Measurements from ENCODE around the gene CNN1.
"Not testable (repeated sequence)": the region's sequence is repeated elsewhere in the genome, so short reads cannot be mapped to it uniquely, and the experiment has no call there.

The CNN1 gene

GRCh38 chr19:11566164-11566563, 27.5 kb downstream of the CNN1 start:
- no peak for DNase-seq

GRCh38 chr19:11570039-11570462, 31.4 kb downstream of the CNN1 start:
- DNase-seq = no peak

DNA sequence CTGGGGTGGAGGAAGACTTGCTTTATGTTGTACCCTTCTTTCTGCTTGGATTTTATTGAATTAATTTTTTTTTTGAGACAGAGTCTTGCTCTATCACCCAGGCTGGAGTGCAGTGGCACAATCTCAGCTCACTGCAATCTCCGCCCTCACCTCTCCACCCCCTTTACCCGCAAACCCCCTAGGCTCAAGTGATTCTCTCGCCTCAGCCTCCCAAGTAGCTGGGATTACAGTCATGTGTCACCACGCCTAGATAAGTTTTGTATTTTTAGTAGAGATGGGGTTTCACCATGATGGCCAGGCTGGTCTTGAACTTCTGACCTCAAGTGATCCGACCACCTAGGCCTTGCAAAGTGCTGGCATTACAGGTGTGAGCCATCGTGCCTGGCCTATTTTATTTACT, 34.7 kb downstream of the CNN1 start:
- DNase-seq = not testable (repeated sequence)

GRCh38 chr19:11573763-11574162, 35.1 kb downstream of the CNN1 start:
- not testable (repeated sequence) for DNase-seq

DNA sequence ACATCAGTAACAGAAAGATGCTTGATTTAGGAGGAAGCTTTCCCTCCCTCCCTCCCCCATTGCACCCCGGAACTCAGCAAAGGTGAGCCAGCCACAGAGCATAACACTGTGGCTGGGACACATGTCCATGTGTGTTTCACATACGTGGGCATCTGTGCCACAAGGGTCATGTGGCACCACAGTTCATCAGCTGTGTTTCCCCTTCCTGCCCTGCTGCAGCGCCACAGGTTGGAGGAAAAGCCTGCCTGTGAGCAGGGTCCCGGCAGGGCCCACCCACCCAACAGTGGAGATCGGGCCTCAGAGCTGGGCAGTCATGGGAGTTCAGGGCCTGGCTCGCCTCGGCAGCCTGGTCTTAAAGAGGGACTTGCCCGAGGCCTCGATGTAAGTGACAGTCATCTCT, 36.0 kb downstream of the CNN1 start:
- DNase-seq = no peak

- DNase-seq = no peak
Observed at GRCh38 chr19:11576227-11576626, 37.6 kb downstream of the CNN1 start.

- DNase-seq = no peak
Observed at GRCh38 chr19:11577451-11578257, 39.0 kb downstream of the CNN1 start, which contains the start of gene ACP5. ACP5 (minus strand) TSS chr19:11577645; CDS start chr19:11577317, 328 bp downstream.

- DNase-seq = no peak
Observed at GRCh38 chr19:11578258-11579142, 39.8 kb downstream of the CNN1 start.

DNA sequence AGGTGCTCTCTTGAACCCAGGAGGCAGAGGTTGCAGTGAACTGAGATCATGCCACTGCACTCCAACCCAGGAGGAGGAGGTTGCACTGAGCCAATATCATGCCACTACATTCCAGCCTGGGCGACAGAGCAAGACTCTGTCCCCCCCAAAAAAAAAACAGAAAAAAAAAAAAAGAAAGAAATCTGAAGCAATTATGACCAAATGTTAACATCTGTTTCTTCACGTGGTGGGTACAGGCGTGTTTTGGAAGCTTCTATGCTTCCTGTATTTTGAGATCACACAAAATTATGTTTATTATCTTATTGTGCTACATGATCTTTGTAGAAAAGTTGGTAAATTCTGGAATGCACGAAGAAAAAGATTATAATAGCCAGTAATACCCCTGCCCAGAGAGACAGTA, 41.5 kb downstream of the CNN1 start:
- DNase-seq = no peak

DNA sequence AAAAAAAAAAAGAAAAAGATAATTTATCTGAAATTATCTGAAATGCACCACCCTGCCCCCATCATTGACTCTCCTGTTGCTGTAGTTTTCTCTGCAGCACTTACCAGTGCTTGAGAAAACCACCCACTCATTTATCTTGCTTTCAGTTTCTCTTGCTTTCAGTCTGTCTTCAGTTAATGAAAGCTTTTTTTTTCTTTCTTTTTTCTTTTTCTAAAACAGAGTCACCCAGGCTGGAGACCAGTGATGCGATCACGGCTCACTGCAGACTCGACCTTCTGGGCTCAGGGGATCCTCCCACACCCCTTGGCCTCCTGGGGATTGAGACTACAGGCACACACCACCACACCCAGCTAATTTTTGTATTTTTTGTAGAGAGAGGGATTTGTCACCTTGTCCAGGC, 43.1 kb downstream of the CNN1 start:
- DNase-seq = no peak

DNA sequence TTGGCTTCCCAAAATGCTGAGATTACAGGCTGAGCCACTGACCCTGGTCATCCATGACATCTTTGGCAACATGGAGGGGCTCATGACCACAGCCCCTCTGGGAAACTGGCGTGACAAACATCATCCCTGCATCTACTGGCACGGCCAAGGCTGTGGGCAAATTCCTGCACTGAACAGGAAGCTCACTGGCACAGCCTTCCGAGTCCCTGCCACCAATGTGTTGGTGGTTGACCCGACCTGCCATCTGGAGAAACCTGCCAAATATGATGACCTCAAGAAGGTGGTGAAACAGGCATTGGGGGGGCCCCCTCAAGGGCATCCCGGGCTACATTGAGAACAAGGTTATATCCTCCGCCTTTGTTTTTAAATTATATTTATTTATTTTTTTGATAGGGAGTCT, 47.7 kb downstream of the CNN1 start:
- DNase-seq = no peak

DNA sequence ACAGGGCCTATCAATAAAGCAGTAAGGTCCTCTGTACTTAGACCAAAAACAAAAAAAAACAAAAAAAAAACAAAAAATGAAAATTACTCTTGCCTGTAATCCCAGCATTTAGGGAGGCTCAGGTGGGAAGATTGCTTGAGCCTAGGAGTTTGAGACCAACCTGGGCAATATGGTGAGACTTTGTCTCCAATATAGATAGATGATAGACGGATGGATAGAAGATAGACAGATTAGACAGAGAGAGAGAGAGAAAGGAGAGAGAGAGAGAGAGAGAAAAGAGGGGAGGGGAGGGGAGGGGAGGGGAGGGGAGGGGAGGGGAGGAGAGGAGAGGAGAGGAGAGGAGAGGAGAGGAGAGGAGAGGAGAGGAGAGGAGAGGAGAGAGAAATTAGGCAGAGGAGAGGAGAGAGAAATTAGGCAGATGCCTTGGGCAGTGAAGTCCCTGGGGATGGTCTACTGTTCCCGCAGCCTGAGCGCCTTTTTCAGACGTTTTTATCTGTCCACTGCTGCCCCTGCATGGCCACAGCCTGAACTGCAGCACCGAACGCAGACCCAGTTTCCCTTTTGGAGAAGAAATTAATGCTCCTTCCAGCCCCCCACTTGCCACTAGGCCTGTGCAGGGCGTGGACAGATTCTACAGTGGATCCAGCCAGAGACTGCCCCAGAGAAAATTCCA, 48.8 kb downstream of the CNN1 start:
- peak; percentile 86 for DNase-seq

DNA sequence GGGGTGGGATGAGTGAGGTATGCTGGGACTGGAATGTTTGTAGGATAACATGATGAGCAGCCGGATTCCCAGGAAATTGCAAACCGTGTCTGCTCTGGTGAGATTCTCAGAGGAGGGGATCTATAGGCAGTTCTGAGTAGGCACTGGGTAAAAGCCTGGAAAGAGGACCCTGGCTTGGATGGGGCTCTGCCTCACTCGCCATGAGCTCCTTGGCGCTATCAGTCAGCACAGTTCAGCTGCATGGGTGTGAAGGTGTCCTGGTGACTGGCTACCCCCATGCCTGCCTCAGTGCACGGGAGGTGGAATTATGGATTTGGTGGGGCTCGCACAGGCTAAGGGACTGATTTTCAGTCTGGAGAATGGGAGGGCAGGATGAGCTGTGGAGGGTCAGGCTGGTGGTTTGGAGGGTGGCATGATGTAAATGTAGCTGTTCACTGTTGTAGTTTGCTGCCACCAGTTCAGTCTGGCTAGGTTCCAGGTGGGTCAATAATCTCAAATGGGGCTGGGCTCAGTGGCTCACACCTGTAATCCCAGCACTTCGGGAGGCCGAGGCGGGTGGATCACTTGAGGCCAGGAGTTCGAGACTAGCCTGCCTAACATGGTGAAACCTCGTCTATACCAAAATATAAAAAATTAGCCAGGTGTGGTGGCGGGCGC, 49.5 kb downstream of the CNN1 start:
- DNase-seq = no peak

DNA sequence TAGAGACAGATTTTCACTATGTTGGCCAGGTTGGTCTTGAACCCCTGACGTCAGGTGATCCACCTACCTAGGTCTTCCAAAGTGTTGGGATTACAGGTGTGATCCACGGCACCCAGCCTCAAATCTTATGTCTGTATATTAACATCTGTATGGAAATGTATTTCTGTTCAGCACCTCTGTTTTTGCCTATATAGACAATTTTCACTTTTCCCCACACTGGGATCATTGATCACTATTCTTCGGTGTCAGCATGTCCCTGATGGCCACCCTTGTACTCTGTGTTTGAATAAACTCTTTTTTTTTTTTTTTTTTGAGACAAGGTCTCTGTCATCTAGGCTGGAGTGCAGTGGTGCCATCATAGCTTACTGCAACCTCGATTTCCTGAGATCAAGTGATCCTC, 55.4 kb downstream of the CNN1 start:
- no peak for DNase-seq

- no peak for DNase-seq
Observed at GRCh38 chr19:11596156-11596555, 57.5 kb downstream of the CNN1 start.

DNA sequence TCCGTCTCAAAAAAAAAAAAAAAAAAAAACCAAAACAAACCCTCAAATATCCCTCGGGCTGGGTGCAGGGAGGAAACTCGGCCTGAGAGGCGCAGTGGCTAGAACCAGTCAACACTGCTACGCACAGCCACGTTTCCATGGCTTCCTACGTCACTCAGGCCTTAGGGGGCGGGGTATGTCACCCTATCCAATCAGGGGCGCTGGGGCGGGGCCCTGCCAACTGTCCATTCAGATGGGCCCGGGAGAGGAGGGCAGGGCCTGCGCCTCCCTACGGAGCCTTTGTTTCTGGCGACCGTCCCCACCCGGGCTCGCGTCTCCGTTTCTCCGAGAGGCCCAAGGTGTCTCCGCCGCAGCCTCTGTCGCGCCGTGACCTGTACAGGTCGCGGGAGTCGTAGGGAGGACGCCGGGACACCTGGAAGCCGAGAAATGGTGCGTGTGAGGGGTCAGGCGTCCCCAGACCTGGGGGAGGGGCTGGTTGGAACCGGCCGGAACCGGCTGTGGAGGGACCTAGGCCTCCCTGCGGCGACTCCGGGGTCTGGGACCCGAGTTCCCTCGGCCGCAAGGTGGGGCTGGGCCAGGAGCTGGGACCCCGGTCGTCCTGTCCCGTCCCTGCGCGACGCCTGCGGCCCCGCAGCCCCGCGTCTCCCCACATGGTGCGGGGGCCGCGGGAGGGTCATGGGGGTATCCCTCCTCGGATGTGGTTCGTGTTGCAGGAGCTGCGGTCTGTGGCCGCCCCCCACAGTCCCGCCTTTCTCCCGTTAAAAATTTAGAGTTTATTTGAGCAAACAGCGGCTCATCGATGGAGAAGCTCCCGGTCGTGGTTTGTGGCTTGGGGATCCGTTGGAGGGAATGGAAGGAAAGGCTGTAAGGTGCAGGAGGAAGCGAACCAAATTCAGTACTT, 58.8 kb downstream of the CNN1 start, which contains the start of gene ZNF627:
Gene ZNF627, plus strand, starts transcription at position 282 of the 901 bp plus-strand sequence. Its CDS starts 145 bp downstream, at position 427.
- peak; percentile 98 for DNase-seq

GRCh38 chr19:11598103-11598483, 59.4 kb downstream of the CNN1 start:
- no peak for DNase-seq

DNA sequence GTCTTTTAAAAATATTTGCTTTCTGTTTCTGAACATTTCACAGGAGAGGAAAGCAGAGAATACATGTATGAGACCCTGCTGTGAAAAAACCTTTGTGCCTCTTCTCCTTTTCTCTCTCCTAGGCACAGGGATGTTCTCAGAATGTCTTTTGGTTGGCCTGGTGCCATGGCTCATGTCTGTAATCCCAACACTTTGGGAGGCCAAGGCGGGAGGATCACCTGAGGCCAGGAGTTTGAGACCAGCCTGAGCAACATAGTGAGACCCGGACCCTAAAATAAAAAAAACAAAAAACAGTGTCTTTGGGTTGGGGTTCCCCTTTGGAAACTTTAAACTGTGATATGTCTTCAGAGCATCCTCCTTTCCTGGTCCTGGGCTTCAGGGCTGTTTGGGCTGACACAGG, 60.1 kb downstream of the CNN1 start:
- no peak for DNase-seq

GRCh38 chr19:11599704-11600103, 61.1 kb downstream of the CNN1 start:
- DNase-seq = not testable (repeated sequence)

Measured in right forelimb (tissue), 1 donor.